T-helper 17 cell (primary cell): ENCODE data around the gene UBE2L5. TPM values are rescaled to one million over a fixed set of nuclear protein-coding genes. Genes with fewer than 3 reads are reported as not detected.
A peak's percentile ranks its signal among the peaks of the same experiment; 100 is the strongest.
"Not testable (repeated sequence)": the region's sequence is repeated elsewhere in the genome, so short reads cannot be mapped to it uniquely, and the experiment has no call there.

ENCODE experiments used
- ATAC-seq: fragments of 150-1000 bp; cut with Tn5 transposase; 2 replicates; pipeline ENCODE4 v1.10.0; 2021; ENCODE audit warnings: mild to moderate bottlenecking, moderate library complexity
- DNase-seq, 3 donors: peaks; one replicate each; pipeline versions ENCODE4 v3.0.0 to v3.0.0-alpha.2; 2020 to 2021
- H3K9me3 ChIP-seq: one replicate; pipeline ENCODE4 v1.7.0; 2013; ENCODE audit warnings: low read length, mild to moderate bottlenecking; ENCODE audit not compliant: control insufficient read depth, poor library complexity, severe bottlenecking
- H3K27ac Mint-ChIP-seq: one replicate; pipeline ENCODE4 v1.8.0; 2022; ENCODE audit warnings: mild to moderate bottlenecking, moderate library complexity, mixed read lengths
- H3K27me3 Mint-ChIP-seq: one replicate; pipeline ENCODE4 v1.8.0; 2022; ENCODE audit warnings: mixed read lengths
- H3K36me3 Mint-ChIP-seq: one replicate; pipeline ENCODE4 v1.8.0; 2022; ENCODE audit warnings: low read depth, mixed read lengths
- H3K4me1 Mint-ChIP-seq: one replicate; pipeline ENCODE4 v1.8.0; 2022; ENCODE audit warnings: mild to moderate bottlenecking, mixed read lengths
- H3K4me3 Mint-ChIP-seq: one replicate; pipeline ENCODE4 v1.8.0; 2022; ENCODE audit warnings: mild to moderate bottlenecking, moderate library complexity, mixed read lengths
- total RNA-seq, 4 donors: library from RNA in 2 of 4; stranded (reverse) in 2 of 4; gene quantifications; one replicate each; pipeline ENCODE4 v1.2.3 and lab custom pipeline; 2022 to 2026

Gene UBE2L5
- total RNA-seq, 2 donors from 2014 or later = not detected

GRCh38 chr13:30457306-30457891 lies 35.1 kb downstream of the UBE2L5 start:
- H3K9me3 ChIP-seq = no peaks in the 10 kb centered on the region
- DNase-seq = no peak
- H3K36me3 Mint-ChIP-seq = peaks cover 4% of the 10 kb centered on the region
- ATAC-seq = no peak
- peak overlapping the region; percentile 29 for H3K27ac Mint-ChIP-seq
- peaks cover 17% of the 10 kb centered on the region for H3K4me1 Mint-ChIP-seq
- H3K4me3 Mint-ChIP-seq = no peak overlapping the region
- H3K27me3 Mint-ChIP-seq = no peaks in the 10 kb centered on the region

- H3K36me3 Mint-ChIP-seq, H3K27me3 Mint-ChIP-seq, DNase-seq, ATAC-seq, H3K9me3 ChIP-seq: not testable (repeated sequence)
- H3K4me3 Mint-ChIP-seq = peak overlapping the region; percentile 49
- H3K4me1 Mint-ChIP-seq = peaks cover 30% of the 10 kb centered on the region
- peak overlapping the region; percentile 94 for H3K27ac Mint-ChIP-seq
Observed at GRCh38 chr13:30461279-30462066, 39.2 kb downstream of the UBE2L5 start.

- Mint-ChIP-seq H3K36me3 (peaks cover 7% of the 10 kb centered on the region), H3K4me1 (peaks cover 29% of the 10 kb centered on the region)
Observed at GRCh38 chr13:30463787-30464495, 41.6 kb downstream of the UBE2L5 start.

GRCh38 chr13:30464496-30465342 lies 42.4 kb downstream of the UBE2L5 start:
- Mint-ChIP-seq H3K4me1 (peaks cover 27% of the 10 kb centered on the region), H3K36me3 (peaks cover 7% of the 10 kb centered on the region), H3K27ac (peak overlapping the region; percentile 94), H3K4me3 (peak overlapping the region; percentile 90), H3K27me3 (no peaks in the 10 kb centered on the region)
- DNase-seq (peak; percentile 66 to 75 (median 70)), ATAC-seq (peak; percentile 54)
- no peaks in the 10 kb centered on the region for H3K9me3 ChIP-seq

More at GRCh38 chr13:30463787-30464495, 41.6 kb downstream of the UBE2L5 start:
- no peaks in the 10 kb centered on the region for H3K9me3 ChIP-seq
- Mint-ChIP-seq H3K4me3 (peak overlapping the region; percentile 90), H3K27ac (peak overlapping the region; percentile 94), H3K27me3 (no peaks in the 10 kb centered on the region)
- ATAC-seq = peak; percentile 18
- DNase-seq = peak; percentile 43 to 61 (median 49)

GRCh38 chr13:30465343-30465592 lies 43.0 kb downstream of the UBE2L5 start:
- DNase-seq = peak in 1 of 3 donors; percentile 22
- peak overlapping the region; percentile 95 for H3K27ac Mint-ChIP-seq

GRCh38 chr13:30465593-30466357 lies 43.5 kb downstream of the UBE2L5 start, which contains the start of gene HMGB1:
Gene HMGB1, minus strand, starts transcription at chr13:30465936. Its CDS starts 2,256 bp downstream, at chr13:30463680.
- peak within 1 kb of the TSS; percentile 99 for H3K4me3 Mint-ChIP-seq
- no peaks in the 10 kb centered on the region for H3K27me3 Mint-ChIP-seq
- peaks cover 27% of the 10 kb centered on the region for H3K4me1 Mint-ChIP-seq
- H3K36me3 Mint-ChIP-seq = peaks cover 7% of the 10 kb centered on the region
- DNase-seq (peak; percentile 85 to 93 (median 92)), ATAC-seq (peak; percentile 89)
- H3K9me3 ChIP-seq = no peaks in the 10 kb centered on the region
- peak within 1 kb of the TSS; percentile 95 for H3K27ac Mint-ChIP-seq

More at GRCh38 chr13:30465343-30465592, 43.0 kb downstream of the UBE2L5 start:
- no peak for ATAC-seq
- H3K4me3 Mint-ChIP-seq = no peak overlapping the region
- no peaks in the 10 kb centered on the region for H3K9me3 ChIP-seq
- H3K36me3 Mint-ChIP-seq = peaks cover 7% of the 10 kb centered on the region
- peaks cover 27% of the 10 kb centered on the region for H3K4me1 Mint-ChIP-seq
- no peaks in the 10 kb centered on the region for H3K27me3 Mint-ChIP-seq

GRCh38 chr13:30466358-30466714 lies 44.0 kb downstream of the UBE2L5 start:
- Mint-ChIP-seq H3K27me3 (no peaks in the 10 kb centered on the region), H3K36me3 (peaks cover 5% of the 10 kb centered on the region), H3K27ac (peak overlapping the region; percentile 95), H3K4me1 (peaks cover 26% of the 10 kb centered on the region), H3K4me3 (peak overlapping the region; percentile 99)
- DNase-seq (no peak), ATAC-seq (no peak)
- no peaks in the 10 kb centered on the region for H3K9me3 ChIP-seq

GRCh38 chr13:30466841-30467252 lies 44.6 kb downstream of the UBE2L5 start:
- ATAC-seq (no peak), DNase-seq (no peak)
- Mint-ChIP-seq H3K27ac (no peak overlapping the region), H3K4me3 (no peak overlapping the region), H3K27me3 (no peaks in the 10 kb centered on the region), H3K4me1 (peaks cover 22% of the 10 kb centered on the region), H3K36me3 (peaks cover 4% of the 10 kb centered on the region)
- H3K9me3 ChIP-seq = no peaks in the 10 kb centered on the region

- ATAC-seq (no peak), DNase-seq (no peak)
- Mint-ChIP-seq H3K27ac (no peak overlapping the region), H3K36me3 (no peaks in the 10 kb centered on the region), H3K27me3 (no peaks in the 10 kb centered on the region), H3K4me3 (no peak overlapping the region), H3K4me1 (no peaks in the 10 kb centered on the region)
- H3K9me3 ChIP-seq = no peaks in the 10 kb centered on the region
Observed at GRCh38 chr13:30473675-30474074, 51.4 kb downstream of the UBE2L5 start.

- H3K4me3 Mint-ChIP-seq = no peak overlapping the region
Observed at GRCh38 chr13:30477346-30478195, 55.3 kb downstream of the UBE2L5 start.

More at GRCh38 chr13:30477346-30478195, 55.3 kb downstream of the UBE2L5 start:
- peaks cover 4% of the 10 kb centered on the region for H3K36me3 Mint-ChIP-seq
- no peaks in the 10 kb centered on the region for H3K9me3 ChIP-seq
- H3K27ac Mint-ChIP-seq = no peak overlapping the region
- no peak for DNase-seq
- no peaks in the 10 kb centered on the region for H3K4me1 Mint-ChIP-seq
- peaks cover 5% of the 10 kb centered on the region for H3K27me3 Mint-ChIP-seq
- ATAC-seq = no peak
